A549 (cell line): ENCODE data around the gene SHISA6. TPM values are rescaled to one million over a fixed set of nuclear protein-coding genes. Genes with fewer than 3 reads are reported as not detected.

Source experiments
- ATAC-seq, 2 experiments: fragments of 200-7000 bp in 1 of 2; fragments of >200 bp in 1 of 2; cut with Nextera tagmentation in 1 of 2; cut with Tn5 transposase in 1 of 2; 3 replicates each; pipeline versions ENCODE4 v1.8.0 to v1.9.1; 2018 to 2020; ENCODE audit warnings: mild to moderate bottlenecking in 1 of 2, moderate library complexity in 1 of 2
- CTCF ChIA-PET: fragments of 300-600 bp; sonication (Branson Sonifier 250); formaldehyde crosslinking; extraction: SDS; loops from one replicate; lab custom pipeline; 2021; ENCODE audit warnings: antibody characterized with exemption, inconsistent platforms; lab: Yijun Ruan, JAX
- POLR2A ChIA-PET: fragments of 350-600 bp; formaldehyde crosslinking; extraction: SDS; loops from one replicate; lab custom pipeline; 2021; ENCODE audit warnings: antibody characterized with exemption, inconsistent platforms; lab: Yijun Ruan, JAX
- DNase-seq, 2 experiments: peaks; one replicate each; pipeline versions ENCODE4 v3.0.0 to v3.0.0-alpha.2; 2011 to 2016; ENCODE audit warnings: low read depth in 1 of 2, low spot score in 1 of 2
- FAIRE-seq: peaks from 2 replicates; lab custom pipeline; 2011; peaks lifted over from hg19 to GRCh38; lab: Jason Lieb, UNC
- H3K27ac ChIP-seq, 2 experiments: fragments of >200 bp; sonication (Bioruptor Twin); formaldehyde crosslinking; 3 replicates each; pipeline ENCODE4 v1.5.1; 2016 to 2017
- H3K4me1 ChIP-seq: fragments of >200 bp; sonication (Bioruptor Twin); formaldehyde crosslinking; 3 replicates; pipeline ENCODE4 v1.6.1; 2016
- H3K4me2 ChIP-seq: fragments of >200 bp; sonication (Bioruptor Twin); formaldehyde crosslinking; 3 replicates; pipeline ENCODE4 v1.6.1; 2016
- H3K4me3 ChIP-seq: fragments of >200 bp; sonication (Bioruptor Twin); formaldehyde crosslinking; 3 replicates; pipeline ENCODE4 v1.5.1; 2016
- H3K9me3 ChIP-seq: fragments of >200 bp; sonication (Bioruptor Twin); formaldehyde crosslinking; 3 replicates; pipeline ENCODE4 v1.6.1; 2016
- BHLHE40 ChIP-seq: IDR thresholded peaks from 2 replicates; pipeline ENCODE4 v1.6.1; 2012; ENCODE audit warnings: low read depth, low read length, inconsistent platforms
- CBX2 ChIP-seq: fragments of 200-600 bp; sonication (generic); IDR thresholded peaks from 2 replicates; pipeline ENCODE4 v1.6.1; 2016; ENCODE audit warnings: low read depth, mild to moderate bottlenecking, borderline replicate concordance
- CBX8 ChIP-seq: fragments of 200-600 bp; sonication (generic); IDR thresholded peaks from 2 replicates; pipeline ENCODE4 v1.6.1; 2016
- CEBPB ChIP-seq, 2 experiments: fragments of >200 bp in 1 of 2; sonication (Bioruptor Twin) in 1 of 2; formaldehyde crosslinking in 1 of 2; IDR thresholded peaks; 2 replicates each; pipeline ENCODE4 v1.6.1; 2012 to 2016
- CHD2 ChIP-seq: fragments of 150-350 bp; IDR thresholded peaks from 2 replicates; pipeline ENCODE4 v1.6.1; 2014; ENCODE audit warnings: low read length; ENCODE audit not compliant: partially characterized antibody
- EHF ChIP-seq: fragments of 250-450 bp; sonication (Bioruptor Pico); IDR thresholded peaks from 2 replicates; pipeline ENCODE4 v1.5.0; 2020; ENCODE audit warnings: mild to moderate bottlenecking
- EHMT2 ChIP-seq: fragments of 200-600 bp; sonication (generic); IDR thresholded peaks from 2 replicates; pipeline ENCODE4 v1.6.1; 2016; ENCODE audit warnings: antibody characterized with exemption, low read depth, mild to moderate bottlenecking, moderate library complexity
- EP300 ChIP-seq, 2 experiments: fragments of >200 bp; sonication (Bioruptor Twin); formaldehyde crosslinking; IDR thresholded peaks; 2 replicates in 1 of 2; 3 replicates in 1 of 2; pipeline ENCODE4 v1.6.1; 2016 to 2017
- FOSL2 ChIP-seq, 2 experiments: fragments of 450-650 bp in 1 of 2; fragments of >200 bp in 1 of 2; sonication (Bioruptor Twin) in 1 of 2; formaldehyde crosslinking; IDR thresholded peaks; 2 replicates each; pipeline versions ENCODE4 v1.5.0 to v1.6.1; 2016 to 2020; ENCODE audit warnings: mild to moderate bottlenecking in 1 of 2, moderate library complexity in 1 of 2
- FOXS1 ChIP-seq: fragments of 250-450 bp; sonication (Bioruptor Pico); IDR thresholded peaks from 2 replicates; pipeline ENCODE4 v1.5.0; 2020; ENCODE audit warnings: mild to moderate bottlenecking, moderate library complexity
- GATA3 ChIP-seq: IDR thresholded peaks from 2 replicates; pipeline ENCODE4 v1.6.1; 2012; ENCODE audit warnings: borderline replicate concordance
- HEYL ChIP-seq: fragments of 250-450 bp; sonication (Bioruptor Pico); IDR thresholded peaks from 2 replicates; pipeline ENCODE4 v1.8.0; 2021; ENCODE audit warnings: mild to moderate bottlenecking, moderate library complexity
- JUN ChIP-seq, 2 experiments: fragments of >200 bp; sonication (Bioruptor Twin); formaldehyde crosslinking; IDR thresholded peaks; 2 replicates in 1 of 2; 3 replicates in 1 of 2; pipeline ENCODE4 v1.6.1; 2016 to 2017
- JUNB ChIP-seq: fragments of >200 bp; sonication (Bioruptor Twin); formaldehyde crosslinking; IDR thresholded peaks from 2 replicates; pipeline ENCODE4 v1.6.1; 2016
- KDM1A ChIP-seq: fragments of 200-600 bp; sonication (generic); IDR thresholded peaks from 2 replicates; pipeline ENCODE4 v1.6.1; 2016; ENCODE audit warnings: low read depth, mild to moderate bottlenecking
- MAFK ChIP-seq: fragments of 450-650 bp; IDR thresholded peaks from 2 replicates; pipeline ENCODE4 v1.6.1; 2014; ENCODE audit not compliant: partially characterized antibody
- MYC ChIP-seq: IDR thresholded peaks from 2 replicates; pipeline ENCODE4 v1.6.1; 2012; ENCODE audit warnings: mild to moderate bottlenecking, inconsistent platforms, low read length, improper control_type of control experiment, borderline replicate concordance
- NFE2L2 ChIP-seq: fragments of 150-350 bp; conservative IDR thresholded peaks from 2 replicates; pipeline ENCODE4 v1.6.1; 2014; ENCODE audit warnings: low read length
- NR3C1 ChIP-seq: fragments of >200 bp; sonication (Bioruptor Twin); formaldehyde crosslinking; IDR thresholded peaks from 3 replicates; pipeline ENCODE4 v1.6.1; 2017
- RAD21 ChIP-seq, 2 experiments: fragments of >200 bp in 1 of 2; sonication (Bioruptor Twin) in 1 of 2; formaldehyde crosslinking in 1 of 2; IDR thresholded peaks in 1 of 2; conservative IDR thresholded peaks in 1 of 2; 2 replicates in 1 of 2; 3 replicates in 1 of 2; pipeline ENCODE4 v1.6.1; 2012 to 2018; ENCODE audit warnings: inconsistent platforms in 1 of 2
- RCOR1 ChIP-seq: fragments of 150-350 bp; IDR thresholded peaks from 2 replicates; pipeline ENCODE4 v1.6.1; 2014; ENCODE audit warnings: antibody characterized with exemption, low read length, low read depth
- RFX5 ChIP-seq: fragments of 450-650 bp; IDR thresholded peaks from 2 replicates; pipeline ENCODE4 v1.7.1; 2014; ENCODE audit warnings: antibody characterized with exemption, mild to moderate bottlenecking, moderate library complexity
- RNF2 ChIP-seq: fragments of 200-600 bp; sonication (generic); IDR thresholded peaks from 2 replicates; pipeline ENCODE4 v1.6.1; 2016; ENCODE audit warnings: low read depth, mild to moderate bottlenecking, antibody characterized with exemption, moderate library complexity, borderline replicate concordance
- SREBF2 ChIP-seq: fragments of 450-650 bp; IDR thresholded peaks from 2 replicates; pipeline ENCODE4 v1.6.1; 2014; ENCODE audit warnings: mild to moderate bottlenecking, moderate library complexity
- TP53 ChIP-seq: fragments of 250-450 bp; sonication (Bioruptor Pico); IDR thresholded peaks from 2 replicates; pipeline ENCODE4 v1.5.0; 2021; ENCODE audit warnings: mild to moderate bottlenecking, moderate library complexity
- ZSCAN20 ChIP-seq: fragments of 250-450 bp; sonication (Bioruptor Pico); IDR thresholded peaks from 2 replicates; pipeline ENCODE4 v1.8.0; 2022; ENCODE audit warnings: mild to moderate bottlenecking, moderate library complexity
- WGBS: methylation state at CpG from one replicate; pipeline ENCODE4 v1.1.6; 2017; ENCODE audit errors: missing lambda C conversion rate; 5-methylcytosine and 5-hydroxymethylcytosine counted together
- polyA plus RNA-seq, 4 experiments: library from polyadenylated mRNA; depleted of rRNA in 3 of 4; stranded (reverse); fragments of >200 nt; fragmentation: RNase III in 1 of 4; extraction: RNeasy Plus Mini Kit Qiagen cat#74134 plus additional on column Dnase treatment in 1 of 4; gene quantifications; 2 replicates in 3 of 4; 3 replicates in 1 of 4; pipeline ENCODE4 v1.2.3, GENCODE V29; 2011 to 2017
- TF ChIP-seq, protein P1 (sequence below): fragments of 200-600 bp; sonication (generic); IDR thresholded peaks from 2 replicates; pipeline ENCODE4 v1.6.1; 2016; ENCODE audit warnings: antibody characterized with exemption, mild to moderate bottlenecking, moderate library complexity
- TF ChIP-seq, protein P2 (sequence below): fragments of >200 bp; sonication (Bioruptor Twin); formaldehyde crosslinking; IDR thresholded peaks from 3 replicates; pipeline ENCODE4 v1.6.1; 2016
- TF ChIP-seq, protein P3 (sequence below): IDR thresholded peaks from 2 replicates; pipeline ENCODE4 v1.6.1; 2012

The SHISA6 gene
- polyA plus RNA-seq, 2 of the 4 experiments (the other 2 are of a cell fraction) = not detected

DNA sequence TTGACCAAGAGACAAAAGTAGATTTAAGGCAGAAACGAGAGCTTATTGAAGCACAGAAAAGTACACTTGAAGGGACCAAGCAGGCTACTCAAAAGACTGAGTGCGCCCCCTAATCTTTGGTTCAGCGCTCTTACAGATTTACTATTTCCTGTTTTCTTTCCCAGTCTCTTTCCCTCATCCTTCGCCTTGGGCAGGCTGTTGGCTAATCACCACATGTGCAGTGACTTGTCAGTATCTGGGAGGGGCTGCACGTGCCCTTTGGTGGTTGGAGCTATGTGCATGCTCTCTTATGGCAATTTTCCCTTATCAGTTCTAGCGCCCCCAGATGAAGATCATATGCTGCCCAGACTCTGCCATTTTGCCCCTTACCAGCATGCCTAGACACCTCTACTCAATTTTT, 35.4 kb upstream of the SHISA6 start:
- ATAC-seq = no peak
- ChIA-PET POLR2A (no interaction called here), CTCF (interaction anchor here (1.1 kb wide), 1 partner anchor 92 kb away, joined by 3 read pairs; no protein-coding TSS in a partner anchor)

DNA sequence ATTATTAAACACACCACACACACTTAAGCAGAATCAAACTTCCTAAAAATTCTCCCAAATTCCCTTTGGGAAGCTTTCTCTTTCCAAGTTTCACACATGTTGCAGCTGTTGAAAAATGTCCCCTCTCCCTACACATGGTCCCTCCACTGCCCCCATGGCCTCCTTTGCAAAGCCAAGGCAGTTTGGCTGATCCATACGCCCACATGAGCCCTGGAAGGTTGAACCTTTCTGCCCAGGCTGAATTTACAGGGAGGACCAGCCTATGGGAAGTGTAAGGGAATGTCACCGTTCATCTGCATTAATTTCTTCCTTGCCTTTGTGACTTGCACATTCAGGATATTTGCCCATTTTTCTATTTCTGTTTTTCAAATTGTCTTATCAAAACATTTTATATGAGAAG, 31.1 kb upstream of the SHISA6 start:
- H3K27ac ChIP-seq = no peak overlapping the region
- no peak for FAIRE-seq
- no peak overlapping the region for H3K4me3 ChIP-seq
- TF ChIP-seq MYC (no peak), MAFK (no peak)
- no peaks in the 10 kb centered on the region for H3K4me1 ChIP-seq
- ChIA-PET CTCF (no interaction called here), POLR2A (no interaction called here)
- 2% methylated on average over 2 of the region's 2 CpGs for WGBS
- peaks cover 7% of the 10 kb centered on the region; the same call in 1 of the 3 replicates for H3K9me3 ChIP-seq
- no peak for DNase-seq
- no peak for ATAC-seq
- no peak overlapping the region for H3K4me2 ChIP-seq

More for the DNA sequence above, 35.4 kb upstream of the SHISA6 start:
- TF ChIP-seq SREBF2 (no peak), FOXS1 (no peak), RNF2 (no peak), FOSL2 (IDR thresholded peaks at IDR 0.05) (no peak), FOSL2 (CRISPR knock-in tag; IDR thresholded peaks at IDR 0.05) (no peak), CBX8 (no peak), GATA3 (no peak), CEBPB (IDR thresholded peaks at IDR 0.05) (no peak), CBX2 (no peak), RFX5 (no peak), KDM1A (no peak), BHLHE40 (no peak), RAD21 (conservative IDR thresholded peaks at IDR 0.05 in 1 of 2, IDR thresholded peaks at IDR 0.05 in 1 of 2) (no peak), NR3C1 (no peak), MAFK (no peak), NFE2L2 (no peak), JUNB (no peak)
- TF ChIP-seq, protein P1, sequence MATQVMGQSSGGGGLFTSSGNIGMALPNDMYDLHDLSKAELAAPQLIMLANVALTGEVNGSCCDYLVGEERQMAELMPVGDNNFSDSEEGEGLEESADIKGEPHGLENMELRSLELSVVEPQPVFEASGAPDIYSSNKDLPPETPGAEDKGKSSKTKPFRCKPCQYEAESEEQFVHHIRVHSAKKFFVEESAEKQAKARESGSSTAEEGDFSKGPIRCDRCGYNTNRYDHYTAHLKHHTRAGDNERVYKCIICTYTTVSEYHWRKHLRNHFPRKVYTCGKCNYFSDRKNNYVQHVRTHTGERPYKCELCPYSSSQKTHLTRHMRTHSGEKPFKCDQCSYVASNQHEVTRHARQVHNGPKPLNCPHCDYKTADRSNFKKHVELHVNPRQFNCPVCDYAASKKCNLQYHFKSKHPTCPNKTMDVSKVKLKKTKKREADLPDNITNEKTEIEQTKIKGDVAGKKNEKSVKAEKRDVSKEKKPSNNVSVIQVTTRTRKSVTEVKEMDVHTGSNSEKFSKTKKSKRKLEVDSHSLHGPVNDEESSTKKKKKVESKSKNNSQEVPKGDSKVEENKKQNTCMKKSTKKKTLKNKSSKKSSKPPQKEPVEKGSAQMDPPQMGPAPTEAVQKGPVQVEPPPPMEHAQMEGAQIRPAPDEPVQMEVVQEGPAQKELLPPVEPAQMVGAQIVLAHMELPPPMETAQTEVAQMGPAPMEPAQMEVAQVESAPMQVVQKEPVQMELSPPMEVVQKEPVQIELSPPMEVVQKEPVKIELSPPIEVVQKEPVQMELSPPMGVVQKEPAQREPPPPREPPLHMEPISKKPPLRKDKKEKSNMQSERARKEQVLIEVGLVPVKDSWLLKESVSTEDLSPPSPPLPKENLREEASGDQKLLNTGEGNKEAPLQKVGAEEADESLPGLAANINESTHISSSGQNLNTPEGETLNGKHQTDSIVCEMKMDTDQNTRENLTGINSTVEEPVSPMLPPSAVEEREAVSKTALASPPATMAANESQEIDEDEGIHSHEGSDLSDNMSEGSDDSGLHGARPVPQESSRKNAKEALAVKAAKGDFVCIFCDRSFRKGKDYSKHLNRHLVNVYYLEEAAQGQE = no peak
- TF ChIP-seq, protein P2, sequence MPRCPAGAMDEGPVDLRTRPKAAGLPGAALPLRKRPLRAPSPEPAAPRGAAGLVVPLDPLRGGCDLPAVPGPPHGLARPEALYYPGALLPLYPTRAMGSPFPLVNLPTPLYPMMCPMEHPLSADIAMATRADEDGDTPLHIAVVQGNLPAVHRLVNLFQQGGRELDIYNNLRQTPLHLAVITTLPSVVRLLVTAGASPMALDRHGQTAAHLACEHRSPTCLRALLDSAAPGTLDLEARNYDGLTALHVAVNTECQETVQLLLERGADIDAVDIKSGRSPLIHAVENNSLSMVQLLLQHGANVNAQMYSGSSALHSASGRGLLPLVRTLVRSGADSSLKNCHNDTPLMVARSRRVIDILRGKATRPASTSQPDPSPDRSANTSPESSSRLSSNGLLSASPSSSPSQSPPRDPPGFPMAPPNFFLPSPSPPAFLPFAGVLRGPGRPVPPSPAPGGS = no peak
- no peaks in the 10 kb centered on the region for H3K4me1 ChIP-seq
- H3K4me3 ChIP-seq = no peak overlapping the region
- H3K4me2 ChIP-seq = no peak overlapping the region
- DNase-seq = no peak
- FAIRE-seq = no peak
- no peak overlapping the region for H3K27ac ChIP-seq
- 21% methylated on average over 6 of the region's 6 CpGs for WGBS
- peaks cover 7% of the 10 kb centered on the region; the same call in 1 of the 3 replicates for H3K9me3 ChIP-seq

DNA sequence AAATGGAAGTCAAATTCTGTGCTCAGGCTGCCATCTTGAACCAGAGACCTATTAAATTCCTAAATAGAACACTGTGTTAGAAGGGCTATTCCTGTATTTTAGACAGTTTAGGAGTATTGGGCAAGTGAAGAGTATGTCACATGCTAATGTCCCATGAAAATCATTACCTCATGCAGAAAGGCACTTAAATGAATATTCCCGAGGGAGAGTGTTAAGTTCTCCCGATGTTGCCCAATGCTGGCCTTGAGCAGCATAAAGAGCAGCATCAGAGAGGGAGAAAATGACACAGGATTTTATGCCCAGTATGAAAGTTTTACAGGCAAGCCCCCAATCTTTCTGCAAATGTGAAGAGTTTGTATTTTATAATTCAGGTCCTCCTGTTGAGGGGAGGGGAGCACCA, 28.2 kb upstream of the SHISA6 start:
- Histone ChIP-seq H3K9me3 (peaks cover 7% of the 10 kb centered on the region; the same call in 1 of the 3 replicates), H3K4me1 (no peaks in the 10 kb centered on the region), H3K4me2 (no peak overlapping the region), H3K27ac (no peak overlapping the region), H3K4me3 (no peak overlapping the region)
- ChIA-PET CTCF (no interaction called here), POLR2A (no interaction called here)
- 6% methylated on average over 2 of the region's 2 CpGs for WGBS
- FAIRE-seq = no peak
- ATAC-seq = no peak
- DNase-seq = no peak
- TF ChIP-seq, protein P3, sequence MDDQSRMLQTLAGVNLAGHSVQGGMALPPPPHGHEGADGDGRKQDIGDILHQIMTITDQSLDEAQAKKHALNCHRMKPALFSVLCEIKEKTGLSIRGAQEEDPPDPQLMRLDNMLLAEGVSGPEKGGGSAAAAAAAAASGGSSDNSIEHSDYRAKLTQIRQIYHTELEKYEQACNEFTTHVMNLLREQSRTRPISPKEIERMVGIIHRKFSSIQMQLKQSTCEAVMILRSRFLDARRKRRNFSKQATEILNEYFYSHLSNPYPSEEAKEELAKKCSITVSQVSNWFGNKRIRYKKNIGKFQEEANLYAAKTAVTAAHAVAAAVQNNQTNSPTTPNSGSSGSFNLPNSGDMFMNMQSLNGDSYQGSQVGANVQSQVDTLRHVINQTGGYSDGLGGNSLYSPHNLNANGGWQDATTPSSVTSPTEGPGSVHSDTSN = no peak
- TF ChIP-seq EP300 (IDR thresholded peaks at IDR 0.05) = no peak
- TF ChIP-seq FOXS1 = no peak
- TF ChIP-seq TP53 = no peak
- TF ChIP-seq CHD2 = no peak
- no peak for TF ChIP-seq EHF (CRISPR knock-in tag)
- TF ChIP-seq ZSCAN20 = no peak
- TF ChIP-seq HEYL (CRISPR knock-in tag) = no peak
- no peak for TF ChIP-seq GATA3
- TF ChIP-seq RNF2 = no peak
- TF ChIP-seq FOSL2 (IDR thresholded peaks at IDR 0.05) = no peak
- no peak for TF ChIP-seq FOSL2 (CRISPR knock-in tag; IDR thresholded peaks at IDR 0.05)
- TF ChIP-seq, protein P2 = no peak
- no peak for TF ChIP-seq RCOR1
- TF ChIP-seq EHMT2 = no peak
- TF ChIP-seq CBX8 = no peak
- TF ChIP-seq JUN (IDR thresholded peaks at IDR 0.05) = no peak
